Measurements from ENCODE around the gene DOCK4. TPM values are rescaled to one million over a fixed set of nuclear protein-coding genes. Genes with fewer than 3 reads are reported as not detected.
"Not testable (repeated sequence)": the region's sequence is repeated elsewhere in the genome, so short reads cannot be mapped to it uniquely, and the experiment has no call there.

Gene DOCK4, protein sequence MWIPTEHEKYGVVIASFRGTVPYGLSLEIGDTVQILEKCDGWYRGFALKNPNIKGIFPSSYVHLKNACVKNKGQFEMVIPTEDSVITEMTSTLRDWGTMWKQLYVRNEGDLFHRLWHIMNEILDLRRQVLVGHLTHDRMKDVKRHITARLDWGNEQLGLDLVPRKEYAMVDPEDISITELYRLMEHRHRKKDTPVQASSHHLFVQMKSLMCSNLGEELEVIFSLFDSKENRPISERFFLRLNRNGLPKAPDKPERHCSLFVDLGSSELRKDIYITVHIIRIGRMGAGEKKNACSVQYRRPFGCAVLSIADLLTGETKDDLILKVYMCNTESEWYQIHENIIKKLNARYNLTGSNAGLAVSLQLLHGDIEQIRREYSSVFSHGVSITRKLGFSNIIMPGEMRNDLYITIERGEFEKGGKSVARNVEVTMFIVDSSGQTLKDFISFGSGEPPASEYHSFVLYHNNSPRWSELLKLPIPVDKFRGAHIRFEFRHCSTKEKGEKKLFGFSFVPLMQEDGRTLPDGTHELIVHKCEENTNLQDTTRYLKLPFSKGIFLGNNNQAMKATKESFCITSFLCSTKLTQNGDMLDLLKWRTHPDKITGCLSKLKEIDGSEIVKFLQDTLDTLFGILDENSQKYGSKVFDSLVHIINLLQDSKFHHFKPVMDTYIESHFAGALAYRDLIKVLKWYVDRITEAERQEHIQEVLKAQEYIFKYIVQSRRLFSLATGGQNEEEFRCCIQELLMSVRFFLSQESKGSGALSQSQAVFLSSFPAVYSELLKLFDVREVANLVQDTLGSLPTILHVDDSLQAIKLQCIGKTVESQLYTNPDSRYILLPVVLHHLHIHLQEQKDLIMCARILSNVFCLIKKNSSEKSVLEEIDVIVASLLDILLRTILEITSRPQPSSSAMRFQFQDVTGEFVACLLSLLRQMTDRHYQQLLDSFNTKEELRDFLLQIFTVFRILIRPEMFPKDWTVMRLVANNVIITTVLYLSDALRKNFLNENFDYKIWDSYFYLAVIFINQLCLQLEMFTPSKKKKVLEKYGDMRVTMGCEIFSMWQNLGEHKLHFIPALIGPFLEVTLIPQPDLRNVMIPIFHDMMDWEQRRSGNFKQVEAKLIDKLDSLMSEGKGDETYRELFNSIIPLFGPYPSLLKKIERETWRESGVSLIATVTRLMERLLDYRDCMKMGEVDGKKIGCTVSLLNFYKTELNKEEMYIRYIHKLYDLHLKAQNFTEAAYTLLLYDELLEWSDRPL (N-terminal part only)
- 10 to 100 TPM in 9 of 12 donors, 1 to 10 TPM in 2, not detected in 1; 9.2 to 21.2 (median 10.6) TPM for polyA plus RNA-seq (ENCODE audit: insufficient read length in 12 of 12)
- long read RNA-seq, donor 1: 0 reads
- long read RNA-seq, donor 2: 0 reads
- long read RNA-seq, donor 3: 0 reads
- long read RNA-seq, donor 4: 0 reads
- long read RNA-seq, donor 5, partial matches to known transcripts: 0 of 1 reads
- long read RNA-seq, donor 5, other reads (novel, unspliced or antisense): 0 of 1 reads
- long read RNA-seq, donor 6: 0 reads
- long read RNA-seq, donor 7: 0 reads
- long read RNA-seq, donor 8, partial matches to known transcripts: 0 of 1 reads
- long read RNA-seq, donor 8, other reads (novel, unspliced or antisense): 0 of 1 reads
- long read RNA-seq, donor 9: 0 reads
- long read RNA-seq, donor 10: 0 reads
- long read RNA-seq, donor 11: 0 reads

DNA sequence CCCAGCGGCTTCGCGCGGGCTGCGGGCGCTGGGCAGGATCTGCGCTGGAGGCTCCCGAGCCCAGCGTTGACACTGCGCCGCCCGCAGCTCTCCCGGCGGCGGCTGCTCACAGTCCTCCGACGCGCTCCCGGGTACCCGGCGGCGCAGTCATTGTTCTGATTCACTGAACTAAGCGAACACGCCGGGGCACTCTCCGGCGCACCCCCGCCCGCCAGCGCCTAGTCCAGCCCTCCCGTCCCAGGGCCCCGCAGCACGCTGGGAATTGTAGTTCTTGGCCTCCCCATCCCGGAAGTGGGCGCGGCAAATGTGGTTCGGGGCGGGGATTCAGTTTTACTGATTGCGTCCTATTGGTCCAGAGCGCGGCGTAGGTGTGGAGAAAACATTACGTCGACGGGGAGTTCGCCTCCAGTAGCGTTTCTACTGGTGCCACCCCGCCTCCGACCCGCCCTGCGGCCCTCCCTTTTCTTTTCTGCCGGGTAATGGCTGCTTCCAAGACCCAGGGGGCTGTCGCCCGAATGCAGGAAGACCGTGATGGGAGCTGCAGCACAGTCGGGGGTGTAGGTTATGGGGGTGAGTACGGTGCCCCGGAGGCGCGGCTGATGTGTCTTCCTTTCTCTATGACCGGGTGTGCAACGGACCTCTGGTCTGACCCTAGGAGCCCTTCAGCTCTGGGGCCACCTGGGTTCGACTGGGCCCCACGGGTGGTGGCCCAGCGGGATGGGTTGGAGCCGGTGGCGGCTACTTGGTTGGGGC is at the start of gene DOCK4, which contains the start of gene ZNF277:
DOCK4 (minus strand) TSS at position 162 of the 753 bp plus-strand sequence. CDS start 261 bp downstream, outside the sequence.
ZNF277 (plus strand) TSS at position 458 of the 753 bp plus-strand sequence; CDS start at position 480, 22 bp downstream.
- peak; percentile 99 for DNase-seq

DNA sequence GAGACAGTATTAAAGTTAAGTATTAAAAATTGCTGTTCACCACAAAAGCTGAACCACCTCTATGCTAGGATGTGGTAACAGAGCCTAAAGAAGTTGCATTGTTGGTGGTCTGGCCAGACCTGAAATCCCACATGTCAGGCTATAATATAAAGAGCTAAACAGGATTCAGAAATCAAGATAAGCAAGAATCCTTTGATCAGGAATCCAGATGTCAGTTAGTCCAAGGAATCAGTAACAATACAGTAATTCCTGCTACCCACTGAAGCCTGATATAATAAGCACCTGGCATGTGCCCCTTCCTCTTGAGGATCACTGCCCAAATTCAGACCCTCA is 49.2 kb upstream of the DOCK4 start:
- DNase-seq: no peak

DNA sequence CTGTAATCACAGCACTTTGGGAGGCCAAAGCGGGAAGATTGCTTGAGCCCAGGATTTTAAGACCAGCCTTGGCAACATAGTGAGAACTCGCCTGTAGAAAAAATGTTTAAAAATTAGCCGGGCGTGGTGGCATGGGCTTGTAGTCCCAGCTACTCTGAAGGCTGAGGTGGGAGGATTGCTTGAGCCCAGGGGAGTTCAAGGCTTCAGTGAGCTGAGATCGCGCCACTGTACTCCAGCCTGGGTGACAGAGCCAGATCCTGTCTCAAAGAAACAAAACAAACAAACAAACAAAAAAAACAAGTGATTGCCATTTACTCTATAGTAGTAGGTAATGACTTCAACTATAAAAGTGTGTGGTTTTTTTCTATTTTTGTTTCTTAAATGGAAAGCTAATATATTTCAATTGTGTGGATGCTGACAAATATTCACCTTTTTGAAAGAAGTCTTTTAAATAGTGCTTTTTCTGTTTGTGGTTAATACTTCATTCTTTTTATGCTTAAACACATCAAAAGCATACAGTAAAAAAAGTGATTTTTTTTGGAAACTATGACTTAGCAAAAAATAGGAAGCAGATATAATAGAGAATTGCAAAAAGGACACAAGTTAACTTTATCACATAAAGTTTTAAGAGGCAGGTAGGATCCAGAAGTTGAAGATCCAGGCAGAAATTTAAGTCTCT is 48.6 kb upstream of the DOCK4 start:
- no peak for DNase-seq

DNA sequence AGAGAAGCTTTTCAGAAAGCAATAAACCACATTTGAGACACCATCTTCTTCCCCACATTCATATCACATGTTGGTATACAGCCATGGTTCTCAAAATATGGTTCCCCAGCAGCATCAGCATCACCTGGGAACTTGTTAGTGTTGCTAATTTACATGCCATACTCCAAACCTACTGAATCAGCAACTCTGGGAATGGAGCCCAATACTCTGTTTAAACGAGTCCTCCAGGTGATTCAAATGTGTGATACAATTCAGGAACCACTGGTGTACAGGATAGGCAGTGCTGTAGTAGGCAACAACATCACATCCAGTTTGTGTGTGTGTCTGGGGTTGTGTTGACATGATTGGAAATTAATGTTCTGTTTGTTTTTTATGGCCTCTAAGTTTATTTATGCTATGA is 48.0 kb upstream of the DOCK4 start:
- no peak for DNase-seq

DNA sequence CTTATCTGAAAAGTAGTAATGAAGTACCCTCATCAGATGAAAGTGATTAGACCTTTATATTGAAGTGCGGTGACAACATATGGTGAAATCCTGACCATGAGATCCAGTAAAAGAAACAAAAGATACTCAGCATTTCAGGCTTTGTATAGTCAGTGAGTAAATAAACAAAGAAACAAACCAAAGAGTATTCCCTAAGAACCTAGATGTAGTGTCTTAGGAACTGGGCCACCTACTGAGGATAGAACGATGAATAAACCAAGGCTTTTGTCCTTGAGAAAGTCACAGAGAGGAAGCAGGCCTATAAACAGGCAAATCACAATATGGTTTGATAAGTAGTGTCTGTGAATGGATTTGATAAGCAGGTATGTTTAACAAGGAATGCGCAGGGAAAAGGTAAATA is 46.5 kb upstream of the DOCK4 start:
- DNase-seq: no peak

DNA sequence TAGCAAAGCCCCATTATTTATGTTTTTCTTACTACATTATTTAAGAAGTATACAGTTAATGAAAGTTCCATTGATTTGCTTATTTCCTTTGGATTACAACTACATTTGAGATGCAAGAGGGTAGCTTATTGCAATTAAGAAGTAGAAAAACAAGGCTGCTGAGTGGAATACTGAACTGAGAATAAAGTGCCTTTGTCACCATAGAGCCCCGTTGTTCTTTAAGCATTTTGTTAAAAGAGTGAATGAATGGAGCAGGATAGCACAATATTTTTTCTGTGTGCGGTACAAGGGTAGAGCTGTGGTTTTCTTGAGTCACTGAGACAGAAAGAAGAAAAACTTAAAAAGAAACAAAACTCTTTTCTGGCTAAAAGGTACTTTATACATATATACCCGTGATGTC is 45.9 kb upstream of the DOCK4 start:
- DNase-seq: no peak

DNA sequence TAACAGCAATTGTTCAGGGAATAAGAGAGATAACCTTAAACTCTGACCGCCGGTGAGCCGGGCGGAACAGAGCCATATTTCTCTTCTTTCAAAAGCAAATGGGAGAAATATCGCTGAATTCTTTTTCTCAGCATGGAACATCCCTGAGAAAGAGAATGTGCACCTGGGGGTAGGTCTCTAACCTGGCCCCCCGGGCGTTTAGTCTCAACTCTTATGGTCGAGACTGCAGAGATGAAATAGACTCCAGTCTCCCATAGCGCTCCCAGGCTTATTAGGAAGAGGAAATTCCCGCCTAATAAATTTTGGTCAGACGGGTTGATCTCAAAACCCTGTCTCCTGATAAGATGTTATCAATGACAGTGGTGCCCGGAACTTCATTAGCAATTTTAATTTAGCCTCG is 43.8 kb upstream of the DOCK4 start:
- not testable (repeated sequence) for DNase-seq

DNA sequence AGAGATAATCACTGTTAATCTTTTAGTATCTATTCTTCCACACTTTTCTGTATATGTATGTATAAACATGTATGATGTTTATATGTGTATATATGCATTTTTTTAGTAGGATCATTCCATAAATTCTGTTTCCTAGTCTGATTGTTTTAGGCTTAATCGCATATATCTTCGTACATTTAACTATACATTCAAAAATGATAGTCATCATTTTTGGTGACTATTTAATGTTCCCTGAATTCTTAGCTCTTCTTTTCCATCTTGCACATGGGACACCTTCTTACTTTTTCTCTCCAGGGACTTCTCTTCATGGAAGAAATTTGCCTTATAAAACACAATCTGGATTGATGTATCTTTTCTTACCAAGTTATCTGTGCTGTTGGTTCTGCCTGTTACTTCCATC is 42.4 kb upstream of the DOCK4 start:
- no peak for DNase-seq

DNA sequence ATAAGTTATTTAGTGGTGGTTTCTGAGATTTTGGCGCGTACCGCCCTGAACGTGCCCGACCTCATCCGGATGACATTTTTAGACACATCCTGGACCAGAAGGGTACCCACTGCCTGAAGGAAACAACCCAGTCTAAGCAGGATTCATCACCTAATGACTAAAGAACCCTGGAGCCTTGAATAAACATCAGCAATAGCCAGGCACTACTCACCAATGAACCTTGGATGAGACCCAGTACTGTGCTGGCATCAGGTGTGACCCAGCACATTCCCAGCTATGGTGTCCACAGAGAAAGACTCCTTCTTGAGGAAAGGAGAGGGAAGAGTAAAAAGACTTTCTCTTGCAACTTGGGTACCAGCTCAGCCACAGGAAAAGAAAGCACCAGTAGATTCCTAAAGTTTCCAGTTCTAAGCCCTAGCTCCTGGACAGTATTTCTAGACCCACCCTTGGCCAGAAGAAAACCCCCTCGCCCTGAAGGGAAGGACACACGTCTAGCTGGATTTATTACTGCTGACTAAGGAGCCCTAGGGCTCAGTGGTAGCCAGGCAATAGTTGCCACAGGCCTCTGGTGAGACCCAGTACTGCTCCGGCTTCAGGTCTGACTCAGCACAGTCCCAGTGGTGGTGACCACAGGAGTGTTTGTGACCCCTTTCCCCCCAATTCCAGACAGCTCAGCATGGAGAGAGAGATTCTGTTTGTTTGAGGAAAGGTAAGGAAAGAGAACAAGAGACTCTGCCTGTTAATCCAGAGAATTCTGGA is 32.8 kb upstream of the DOCK4 start:
- DNase-seq: no peak

DNA sequence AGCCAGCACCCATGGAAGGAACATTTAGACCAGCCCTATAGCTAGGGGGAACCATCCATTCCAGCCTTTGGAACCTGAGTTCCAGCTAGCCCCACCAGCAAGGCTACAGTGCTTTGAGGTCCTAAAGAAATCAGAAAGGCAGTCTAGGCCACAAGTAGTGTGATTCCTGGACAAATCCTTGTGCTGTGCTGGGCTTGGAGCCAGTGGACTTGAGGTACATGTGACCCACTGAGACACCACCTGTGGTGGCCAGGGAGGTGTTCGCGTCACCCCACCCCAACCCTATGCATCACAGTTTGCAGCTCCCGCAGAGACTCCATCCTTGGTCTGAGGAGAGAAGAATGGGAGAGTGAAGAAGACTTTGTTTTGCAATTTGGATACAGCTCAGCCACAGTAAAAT is 32.1 kb upstream of the DOCK4 start:
- DNase-seq: no peak

DNA sequence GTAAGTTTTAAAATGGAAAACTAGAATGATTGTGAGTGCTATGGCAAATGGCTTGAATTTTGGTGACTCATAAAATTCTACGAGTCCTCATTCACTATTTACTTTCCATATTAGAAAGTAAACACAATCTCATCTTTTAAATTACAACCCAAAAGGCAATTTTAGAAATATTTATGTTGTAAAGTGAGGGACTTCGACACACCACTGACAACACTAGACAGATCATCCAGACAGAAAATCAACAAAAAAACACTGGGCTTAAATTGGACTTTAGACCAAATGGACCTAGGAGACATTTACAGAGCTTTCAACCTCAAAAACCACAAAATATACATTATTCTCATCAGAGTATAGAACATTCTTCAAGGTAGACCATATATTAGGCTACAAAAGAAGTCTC is 30.4 kb upstream of the DOCK4 start:
- no peak for DNase-seq

DNA sequence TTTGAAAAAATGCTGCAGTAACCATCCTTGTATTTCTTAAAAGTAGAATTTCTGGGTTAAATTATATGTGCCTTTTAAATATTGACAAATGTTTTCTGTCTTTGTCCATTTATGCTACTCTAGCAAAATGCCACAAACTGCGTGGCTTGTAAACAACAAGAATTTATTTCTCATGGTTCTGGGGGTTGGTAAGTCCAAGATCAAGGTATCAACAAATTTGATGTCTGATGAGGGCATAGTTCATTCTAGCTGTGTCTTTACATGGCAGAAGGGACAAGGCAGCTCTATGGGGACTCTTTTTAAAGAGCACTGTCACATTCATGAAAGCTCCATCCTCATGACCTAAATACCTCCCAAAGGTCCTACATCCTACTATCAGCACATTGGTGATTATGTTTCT is 27.9 kb upstream of the DOCK4 start:
- DNase-seq: no peak

DNA sequence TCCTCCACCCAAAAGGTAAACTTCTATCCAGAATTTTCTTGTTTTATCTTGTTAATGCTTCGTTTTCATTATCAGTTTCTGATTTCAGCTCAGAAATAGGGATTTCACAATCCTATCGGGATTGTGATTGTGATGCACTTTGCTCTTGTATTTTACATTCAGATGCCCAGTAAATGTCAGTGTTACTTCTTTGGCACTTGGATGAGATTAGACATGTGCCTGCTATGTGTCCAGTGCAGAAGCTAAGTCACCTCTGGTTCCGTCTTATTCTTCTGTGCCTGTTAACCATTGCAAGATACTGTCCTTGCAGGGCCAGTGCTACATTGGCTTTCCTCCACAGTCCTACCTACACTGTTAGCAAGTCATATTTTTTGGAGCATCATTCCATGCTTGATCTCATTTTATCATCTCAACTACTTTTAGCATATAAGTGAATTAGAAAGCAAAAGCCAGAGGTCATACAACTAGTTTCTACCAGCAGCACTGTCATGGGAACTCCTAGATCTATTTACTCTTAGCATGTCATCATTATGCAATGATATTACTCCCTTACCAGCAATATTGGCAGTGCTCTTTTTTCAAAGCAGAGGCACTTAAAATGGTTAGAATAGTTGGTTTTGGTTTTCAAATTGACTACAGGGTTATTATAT is 27.0 kb upstream of the DOCK4 start:
- DNase-seq: no peak

DNA sequence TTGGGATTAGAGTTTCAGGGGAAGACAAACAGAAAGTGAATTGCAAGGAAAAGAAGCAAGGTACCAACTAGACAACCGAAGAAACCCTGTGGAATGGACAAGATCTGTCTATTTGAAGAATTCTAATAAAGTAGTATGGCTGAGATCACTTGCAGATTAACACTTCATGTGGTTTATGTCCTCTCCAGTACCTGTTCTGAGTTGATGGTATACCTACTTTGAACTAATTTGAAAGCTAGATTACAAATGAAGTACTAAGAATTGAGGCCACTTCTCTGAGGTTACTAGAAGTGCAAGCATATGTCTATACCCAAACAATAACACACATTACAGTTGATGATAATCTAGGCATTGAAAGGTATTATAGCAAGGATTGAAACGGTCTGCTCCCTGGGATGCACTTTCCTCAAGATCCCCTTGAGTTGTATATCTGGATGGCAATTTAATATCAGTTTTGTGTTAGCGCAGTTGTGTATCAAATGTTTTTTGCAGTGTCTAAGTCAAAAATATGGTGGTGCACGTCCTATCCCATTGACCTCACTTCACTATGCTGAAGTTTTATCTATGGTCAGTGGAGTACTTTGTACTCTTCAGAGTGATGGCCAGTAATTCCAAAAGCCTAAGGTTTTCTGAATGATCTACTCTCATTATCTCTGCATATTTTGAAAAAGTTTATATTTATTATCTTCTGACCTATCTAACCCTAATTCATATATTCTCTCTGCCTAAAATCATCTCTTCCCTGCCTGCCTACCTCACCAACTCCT is 26.2 kb upstream of the DOCK4 start:
- no peak for DNase-seq

DNA sequence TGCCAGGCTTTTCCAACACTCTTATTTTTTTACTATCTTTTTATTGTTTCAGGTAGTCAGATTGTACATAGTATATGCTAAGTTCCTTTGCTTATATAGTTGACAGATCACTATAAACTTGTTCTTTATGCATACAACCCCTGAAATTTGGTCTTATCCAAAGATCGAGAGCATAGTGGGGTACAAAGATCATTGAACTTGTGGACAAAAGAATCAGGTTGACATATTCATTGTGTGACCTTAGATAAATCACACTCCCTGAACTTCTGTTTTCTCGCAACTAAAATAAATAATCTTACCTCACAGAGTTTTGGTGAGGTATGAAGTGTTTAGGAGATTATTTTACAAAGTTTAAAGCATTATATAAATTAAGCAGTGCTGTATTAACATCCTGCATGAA is 22.4 kb upstream of the DOCK4 start:
- DNase-seq: no peak

DNA sequence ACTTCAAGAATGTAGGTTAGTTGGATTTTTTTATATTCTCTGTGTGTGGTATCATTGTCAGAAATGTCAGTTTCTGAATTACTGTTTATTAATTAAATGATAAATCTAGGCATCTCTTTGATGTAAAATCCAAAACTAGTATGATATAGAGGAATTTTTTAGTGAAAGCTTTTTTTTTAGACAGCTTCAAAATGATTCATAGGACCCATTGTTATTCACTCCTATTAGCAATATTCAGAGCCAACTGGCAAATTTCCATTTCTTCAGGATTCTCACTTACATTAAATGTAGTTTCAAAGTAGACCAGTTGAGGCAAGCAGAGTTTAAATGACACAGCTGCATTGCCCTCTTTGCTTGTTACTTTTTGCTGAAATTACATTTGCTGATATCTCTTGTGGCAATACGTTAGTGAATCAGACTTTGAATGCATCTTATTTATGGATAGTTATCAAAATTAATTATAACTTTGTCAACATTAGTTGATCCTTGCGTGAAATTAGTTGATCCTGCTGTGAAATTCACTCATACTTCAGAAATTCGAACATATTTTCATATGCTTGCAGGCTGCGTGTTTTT is 20.6 kb upstream of the DOCK4 start:
- no peak for DNase-seq

DNA sequence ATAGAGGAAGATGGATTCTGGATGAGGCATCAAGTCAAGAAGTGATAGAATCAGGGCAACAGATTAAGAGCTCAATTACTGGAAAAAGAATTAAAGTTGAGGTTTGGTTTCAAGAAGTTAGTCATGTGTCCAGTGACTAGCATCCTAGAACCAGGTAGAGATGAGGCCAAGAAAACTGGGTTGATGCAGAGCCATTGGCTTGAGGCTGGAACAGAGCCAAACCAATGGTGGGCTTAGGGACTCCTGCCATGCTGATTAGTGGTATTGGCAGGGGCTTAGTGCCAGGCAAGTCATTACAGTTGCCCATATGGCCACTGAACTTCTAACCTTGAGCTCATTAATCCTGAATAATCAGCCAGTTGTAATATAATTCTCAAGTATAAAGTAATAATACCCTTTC is 18.8 kb upstream of the DOCK4 start:
- no peak for DNase-seq
